ENCODE data around the gene JDP2.

The JDP2 gene

DNA sequence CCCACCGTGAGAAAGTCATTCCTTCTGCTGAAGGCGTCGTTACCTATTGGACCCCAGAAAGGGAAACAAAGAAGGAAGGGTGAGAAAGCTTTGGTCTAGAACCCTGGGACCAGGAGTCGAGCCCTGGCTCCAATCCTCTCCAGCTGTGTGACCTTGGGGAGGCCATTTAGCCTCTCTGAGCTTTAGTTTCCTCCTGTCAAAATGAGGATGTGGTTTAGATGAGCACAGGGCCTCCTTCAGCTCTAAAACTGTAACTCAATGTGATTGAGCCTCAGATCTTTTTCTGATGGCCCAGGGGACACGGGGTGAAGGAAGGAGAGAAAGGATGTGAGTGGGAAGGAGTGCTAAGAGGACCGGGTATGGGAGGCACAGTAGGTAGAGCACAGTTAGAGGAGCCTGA, 7.7 kb downstream of the JDP2 start:
- DNase-seq (ENCODE audit: extremely low read depth in 1 of 2, low read depth in 1 of 2): no peak

DNA sequence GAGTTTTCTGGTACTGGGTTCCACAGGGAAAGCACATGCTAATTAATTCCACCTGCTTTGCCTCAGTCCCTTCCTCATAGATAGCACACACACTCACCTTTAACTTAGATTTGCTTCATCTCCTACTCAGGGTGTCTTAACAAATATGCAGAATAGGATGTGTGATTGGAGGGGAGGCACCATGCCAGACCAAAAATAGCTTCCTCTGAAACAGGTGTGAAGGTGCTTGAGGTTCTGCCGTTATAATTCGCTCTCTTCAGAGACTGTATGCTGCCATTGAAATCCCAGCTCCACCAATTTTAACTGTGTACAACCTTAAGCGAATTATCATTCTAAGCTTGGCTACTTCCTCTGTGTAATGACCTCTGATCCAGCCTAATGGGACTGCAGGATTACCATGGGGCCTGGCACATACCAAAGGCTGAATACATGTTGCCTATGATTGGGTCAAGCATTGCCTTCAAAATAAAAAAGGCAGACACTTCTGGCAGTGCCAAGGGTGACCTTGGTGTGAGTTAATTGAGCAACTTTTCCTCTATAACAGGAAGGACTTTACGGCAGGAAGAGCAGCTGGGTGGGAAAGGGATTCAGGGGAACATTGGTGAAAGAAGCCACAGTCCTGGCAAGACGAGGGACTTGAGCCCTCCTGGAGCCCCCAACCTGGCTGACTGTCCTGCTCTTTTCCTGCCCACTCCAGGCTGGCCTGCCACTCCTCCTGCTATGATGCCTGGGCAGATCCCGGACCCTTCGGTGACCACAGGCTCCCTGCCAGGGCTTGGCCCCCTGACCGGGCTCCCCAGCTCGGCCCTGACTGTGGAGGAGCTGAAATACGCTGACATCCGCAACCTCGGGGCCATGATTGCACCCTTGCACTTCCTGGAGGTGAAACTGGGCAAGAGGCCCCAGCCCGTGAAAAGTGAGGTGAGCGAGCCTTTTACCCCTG, 9.7 kb downstream of the JDP2 start:
- DNase-seq (ENCODE audit: extremely low read depth in 1 of 2, low read depth in 1 of 2): no peak

GRCh38 chr14:75438486-75439080, 10.8 kb downstream of the JDP2 start:
- DNase-seq (ENCODE audit: extremely low read depth in 1 of 2, low read depth in 1 of 2): no peak

- no peak for DNase-seq (ENCODE audit: extremely low read depth in 1 of 2, low read depth in 1 of 2)
Observed at GRCh38 chr14:75439989-75440388, 12.2 kb downstream of the JDP2 start.

DNA sequence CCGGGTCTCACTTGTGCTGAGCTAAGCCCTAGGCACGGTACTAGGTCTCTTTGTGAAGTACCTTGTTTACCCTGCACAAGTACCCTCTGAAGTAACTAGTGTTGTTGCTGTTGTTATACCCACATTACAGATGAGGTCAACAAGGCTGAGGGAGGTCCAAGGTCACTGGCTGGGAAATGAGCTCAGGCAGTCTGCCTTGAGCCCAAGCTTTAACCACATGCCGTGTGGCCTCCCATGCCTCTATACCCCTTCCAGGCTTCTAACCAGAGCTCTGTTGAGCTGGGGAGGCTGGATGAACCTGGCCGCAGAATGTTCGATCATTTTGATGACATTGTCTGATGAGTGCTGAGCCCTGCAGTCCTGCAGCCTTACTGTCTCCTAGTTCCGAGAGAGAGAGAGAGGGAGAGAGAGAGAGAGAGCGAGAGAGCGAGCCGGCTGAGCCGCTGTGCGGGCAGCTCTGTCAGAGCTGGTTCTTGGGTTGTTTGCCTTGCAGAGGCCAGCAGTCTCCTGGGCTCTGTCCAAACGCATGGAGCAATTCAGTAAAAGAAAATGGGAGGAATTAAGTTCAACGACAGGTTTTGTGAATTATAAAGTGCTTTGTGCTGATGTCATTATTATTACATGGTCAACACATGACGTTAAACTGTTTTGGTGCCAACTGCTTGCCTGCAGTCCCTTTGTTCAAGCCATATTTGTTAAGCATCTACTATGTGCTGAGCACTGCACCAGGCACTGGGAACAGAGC, 13.1 kb downstream of the JDP2 start:
- no peak for DNase-seq (ENCODE audit: extremely low read depth in 1 of 2, low read depth in 1 of 2)

DNA sequence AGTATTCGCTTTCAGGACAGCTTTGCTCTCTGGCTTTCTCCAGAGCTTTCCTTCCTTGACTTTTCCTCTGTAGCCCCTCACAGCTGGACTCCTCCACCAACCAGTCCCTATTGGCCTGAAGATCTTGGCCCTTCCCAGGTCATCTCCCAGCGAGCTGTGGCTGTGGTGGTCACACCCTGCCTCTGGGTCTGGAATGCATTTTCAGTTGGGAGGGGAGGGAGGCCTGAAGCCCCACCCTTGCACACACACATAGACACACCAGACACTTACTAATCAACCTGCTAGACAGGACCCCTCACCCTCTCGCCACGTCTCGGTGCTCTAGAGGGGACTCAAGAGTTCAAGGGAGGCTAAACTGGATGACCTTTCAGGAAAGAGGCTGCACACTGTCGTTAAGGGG, 13.9 kb downstream of the JDP2 start:
- DNase-seq (ENCODE audit: extremely low read depth in 1 of 2, low read depth in 1 of 2): no peak

- no peak for DNase-seq (ENCODE audit: extremely low read depth in 1 of 2, low read depth in 1 of 2)
Observed at GRCh38 chr14:75442166-75442565, 14.3 kb downstream of the JDP2 start.

DNA sequence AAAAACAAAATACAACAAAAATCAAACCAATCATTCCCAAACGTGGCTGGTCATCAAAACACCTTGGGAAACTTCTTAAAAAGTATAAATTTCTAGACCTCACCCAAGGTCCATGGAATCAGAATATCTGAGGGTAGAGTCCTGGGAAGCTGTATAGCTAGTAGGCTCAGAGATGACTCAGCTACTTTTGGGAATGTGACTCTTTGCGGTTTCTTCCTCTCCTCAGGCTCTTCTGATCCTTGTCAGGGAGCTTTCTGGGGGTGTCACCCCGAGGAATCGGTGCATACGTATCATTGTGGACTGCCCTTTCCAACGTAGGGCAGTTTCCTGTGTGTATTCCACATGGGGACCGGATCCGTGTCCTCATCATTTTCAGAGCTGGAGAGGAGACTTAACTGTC, 14.8 kb downstream of the JDP2 start:
- DNase-seq (ENCODE audit: extremely low read depth in 1 of 2, low read depth in 1 of 2): no peak

GRCh38 chr14:75443203-75443969, 15.6 kb downstream of the JDP2 start:
- DNase-seq (ENCODE audit: extremely low read depth in 1 of 2, low read depth in 1 of 2): no peak

DNA sequence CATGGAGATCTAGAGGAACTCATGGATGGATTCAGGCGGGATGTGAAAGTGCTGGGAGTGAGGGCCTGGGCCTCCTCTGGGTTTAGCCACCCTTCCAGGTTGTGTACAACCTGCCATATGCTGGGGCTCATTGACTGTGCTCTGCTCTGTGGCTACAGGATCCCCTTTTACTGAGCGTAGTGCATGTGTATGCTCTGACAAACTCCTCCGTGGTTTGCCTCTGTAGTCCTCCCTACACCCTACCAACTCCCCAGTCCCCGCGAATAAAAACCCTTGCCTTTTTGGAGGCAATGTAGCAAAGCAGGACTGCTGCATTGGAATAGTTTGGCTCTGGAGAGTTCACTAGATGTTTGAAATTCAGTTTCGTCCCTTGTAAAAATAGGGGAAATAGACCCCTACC, 17.4 kb downstream of the JDP2 start:
- no peak for DNase-seq (ENCODE audit: extremely low read depth in 1 of 2, low read depth in 1 of 2)

GRCh38 chr14:75445963-75446362, 18.1 kb downstream of the JDP2 start:
- no peak for DNase-seq (ENCODE audit: extremely low read depth in 1 of 2, low read depth in 1 of 2)

DNA sequence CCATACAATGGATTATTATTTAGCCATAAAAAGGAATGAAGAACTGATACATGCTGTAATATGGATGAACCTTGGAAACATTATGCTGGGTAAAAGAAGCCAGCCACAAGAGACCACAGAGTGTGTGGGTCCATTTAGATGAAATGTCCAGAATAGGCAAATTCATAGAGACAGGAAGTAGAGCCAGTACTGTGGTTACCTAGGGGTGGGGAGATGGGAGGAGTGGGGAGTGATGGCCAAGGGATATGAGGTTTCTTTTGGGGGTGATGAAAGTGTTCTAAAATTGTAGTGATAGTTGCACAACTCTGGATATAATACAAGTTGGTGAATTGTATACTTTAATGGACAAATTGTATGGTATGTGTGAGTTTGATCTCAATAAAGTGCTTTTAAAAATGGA, 18.6 kb downstream of the JDP2 start:
- DNase-seq (ENCODE audit: extremely low read depth in 1 of 2, low read depth in 1 of 2): no peak

GRCh38 chr14:75448209-75448608, 20.4 kb downstream of the JDP2 start:
- DNase-seq (ENCODE audit: extremely low read depth in 1 of 2, low read depth in 1 of 2): no peak

GRCh38 chr14:75449036-75449435, 21.2 kb downstream of the JDP2 start:
- no peak for DNase-seq (ENCODE audit: extremely low read depth in 1 of 2, low read depth in 1 of 2)

GRCh38 chr14:75449696-75450095, 21.9 kb downstream of the JDP2 start:
- no peak for DNase-seq (ENCODE audit: extremely low read depth in 1 of 2, low read depth in 1 of 2)

DNA sequence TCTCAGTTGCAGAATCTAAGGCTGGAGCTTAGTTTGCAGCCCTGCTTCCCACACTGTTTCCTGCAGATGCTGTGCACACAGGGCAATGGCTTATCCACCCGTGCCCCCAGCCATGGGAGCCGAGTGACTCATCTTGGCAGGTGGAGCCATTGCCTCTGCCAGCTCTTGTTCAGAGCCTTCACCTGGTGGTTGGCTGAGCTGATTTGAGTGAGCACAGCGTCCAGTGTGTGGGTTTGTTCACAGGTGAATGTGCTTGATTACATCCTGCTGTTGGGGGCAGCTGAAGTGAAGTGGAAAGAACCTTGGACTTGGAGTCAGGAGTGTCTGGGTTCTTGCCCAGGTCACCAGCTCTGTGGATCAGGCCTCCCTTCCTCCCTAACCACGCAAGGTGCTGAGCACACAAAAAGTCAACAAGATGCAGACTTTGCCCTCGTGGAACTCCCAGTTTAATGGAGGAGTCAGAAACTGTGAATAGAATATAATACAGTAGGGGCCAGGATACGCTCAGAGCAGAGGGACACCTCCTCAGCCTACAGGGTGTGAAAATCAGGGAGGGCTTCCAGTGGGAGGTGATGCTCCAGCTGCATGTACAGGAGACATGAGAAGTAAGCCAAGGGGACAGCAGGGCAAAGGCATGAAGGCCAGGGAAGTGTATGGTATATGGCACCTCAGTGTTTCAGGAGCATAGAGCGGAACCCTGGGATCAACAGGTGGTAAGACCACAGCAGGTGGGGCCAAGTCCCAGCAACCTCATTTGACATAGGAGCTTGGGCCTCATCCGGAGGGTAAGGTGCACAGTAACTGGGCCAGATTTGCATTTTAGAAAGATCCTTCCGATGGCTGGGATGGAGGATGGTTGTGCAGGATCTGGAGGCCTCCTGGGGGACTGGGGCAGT, 22.8 kb downstream of the JDP2 start:
- DNase-seq (ENCODE audit: extremely low read depth in 1 of 2, low read depth in 1 of 2): no peak

- DNase-seq (ENCODE audit: extremely low read depth in 1 of 2, low read depth in 1 of 2): no peak
Observed at GRCh38 chr14:75452324-75452723, 24.5 kb downstream of the JDP2 start.

DNA sequence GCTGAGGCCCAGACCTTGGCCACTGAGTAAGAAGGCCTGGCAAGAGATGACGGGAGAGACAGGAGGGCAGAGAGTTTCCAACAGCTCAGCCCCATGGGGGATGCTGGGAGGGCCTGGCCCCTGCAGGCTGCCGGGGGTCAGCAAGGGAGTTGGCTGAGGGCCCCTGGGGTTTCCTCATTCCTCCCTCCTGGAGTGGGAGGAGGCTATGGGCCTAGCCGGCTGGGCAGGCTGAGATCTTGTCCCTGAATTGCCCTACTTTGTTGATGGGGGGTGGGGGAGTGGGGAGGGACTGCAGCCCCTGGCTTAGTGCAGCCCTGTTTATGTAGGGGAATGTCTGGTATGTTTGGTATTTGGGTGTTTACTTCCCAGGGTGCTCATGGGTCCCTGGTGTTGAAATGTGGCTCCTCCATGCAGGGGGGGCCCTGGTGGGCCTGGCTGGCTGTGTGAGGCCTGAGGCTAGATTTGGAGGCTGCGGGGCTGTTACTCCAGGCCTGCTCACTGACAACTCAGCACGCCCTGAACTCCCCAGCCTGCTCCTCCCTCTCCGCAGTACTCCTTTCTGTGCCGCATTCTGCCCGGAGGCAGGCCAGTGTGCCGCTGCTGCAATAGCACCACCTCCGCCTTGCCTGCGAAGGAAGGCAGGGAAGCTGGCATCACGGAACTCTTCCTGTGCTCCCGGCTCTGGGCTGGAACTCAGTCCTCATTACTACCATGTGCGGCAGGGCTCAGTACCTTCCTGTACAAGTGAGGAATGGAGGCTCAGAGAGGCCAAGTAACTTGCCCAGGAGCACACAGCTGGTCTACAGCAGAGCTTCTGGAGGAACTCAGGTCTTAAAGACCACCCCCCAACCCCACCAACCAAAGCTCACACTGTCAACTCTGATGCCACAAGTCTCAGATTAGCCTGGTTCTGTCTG, 25.3 kb downstream of the JDP2 start:
- no peak for DNase-seq (ENCODE audit: extremely low read depth in 1 of 2, low read depth in 1 of 2)
